Measurements from ENCODE around the gene RARS1.
A peak's percentile ranks its signal among the peaks of the same experiment; 100 is the strongest.

Gene RARS1

GRCh38 chr5:168486136-168486879 lies at the start of gene RARS1:
Gene RARS1, plus strand, starts transcription at chr5:168486471. Its CDS starts 28 bp downstream, at chr5:168486499.
- DNase-seq: peak; percentile 74 to 82 (median 74)

DNA sequence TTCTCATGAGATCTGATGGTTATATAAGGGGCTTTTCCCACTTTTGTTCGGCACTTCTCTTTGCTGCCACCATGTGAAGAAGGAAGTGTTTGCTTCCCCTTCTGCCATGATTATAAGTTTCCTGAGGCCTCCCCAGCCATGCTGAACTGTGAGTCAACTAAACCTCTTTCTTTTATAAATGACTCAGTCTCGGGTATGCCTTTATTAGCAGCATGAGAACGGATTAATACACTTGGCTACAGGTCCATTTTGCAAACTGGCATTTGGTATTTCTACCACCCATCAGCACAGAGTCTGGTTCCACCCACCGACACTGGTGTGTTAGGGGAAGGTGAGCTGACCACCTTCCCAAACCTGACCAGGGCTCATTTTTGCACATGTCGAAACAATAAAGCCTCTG lies 47.9 kb upstream of the RARS1 start:
- DNase-seq: no peak

- no peak for DNase-seq
Measured at GRCh38 chr5:168443533-168443932, 42.7 kb upstream of the RARS1 start.

GRCh38 chr5:168443950-168444700 lies 42.1 kb upstream of the RARS1 start:
- no peak for DNase-seq

- DNase-seq: no peak
Measured at GRCh38 chr5:168446983-168447619, 39.2 kb upstream of the RARS1 start.

GRCh38 chr5:168447808-168448207 lies 38.5 kb upstream of the RARS1 start:
- no peak for DNase-seq

GRCh38 chr5:168449166-168449565 lies 37.1 kb upstream of the RARS1 start:
- DNase-seq: no peak

DNA sequence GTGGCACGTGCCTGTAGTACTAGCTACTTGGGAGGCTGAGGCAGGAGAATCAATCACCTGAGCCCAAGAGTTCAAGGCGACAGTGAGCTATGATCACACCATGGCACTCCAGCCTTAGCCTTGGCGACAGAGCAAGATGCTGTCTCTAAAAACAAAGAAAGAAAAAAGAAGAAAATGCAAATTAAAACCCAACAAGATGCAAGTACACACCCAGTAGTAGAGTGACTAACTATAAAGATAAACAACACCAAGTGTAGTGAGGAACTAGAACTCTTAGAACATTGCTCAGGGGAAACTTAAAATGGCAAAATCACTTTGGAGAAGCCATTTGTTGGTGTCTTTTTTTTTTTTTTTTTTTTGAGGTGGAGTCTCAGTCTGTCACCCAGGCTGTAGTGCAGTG lies 34.7 kb upstream of the RARS1 start:
- DNase-seq: no peak

DNA sequence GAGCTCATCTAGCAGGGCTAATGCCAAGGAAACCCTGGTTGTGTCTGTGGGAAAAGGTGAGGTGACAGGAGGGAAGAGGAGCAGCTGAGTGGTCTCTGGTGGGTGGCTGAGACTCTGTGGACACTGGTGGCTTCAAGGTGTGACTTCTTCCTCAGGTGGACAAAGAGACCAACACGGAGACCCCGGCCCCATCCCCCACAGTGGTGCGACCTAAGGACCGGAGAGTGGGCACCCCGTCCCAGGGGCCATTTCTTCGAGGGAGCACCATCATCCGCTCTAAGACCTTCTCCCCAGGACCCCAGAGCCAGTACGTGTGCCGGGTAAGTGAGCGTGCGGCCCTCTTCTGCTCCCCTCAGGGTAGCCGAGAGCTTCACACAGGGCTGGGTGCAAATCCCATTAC lies 31.1 kb upstream of the RARS1 start:
- DNase-seq: no peak

DNA sequence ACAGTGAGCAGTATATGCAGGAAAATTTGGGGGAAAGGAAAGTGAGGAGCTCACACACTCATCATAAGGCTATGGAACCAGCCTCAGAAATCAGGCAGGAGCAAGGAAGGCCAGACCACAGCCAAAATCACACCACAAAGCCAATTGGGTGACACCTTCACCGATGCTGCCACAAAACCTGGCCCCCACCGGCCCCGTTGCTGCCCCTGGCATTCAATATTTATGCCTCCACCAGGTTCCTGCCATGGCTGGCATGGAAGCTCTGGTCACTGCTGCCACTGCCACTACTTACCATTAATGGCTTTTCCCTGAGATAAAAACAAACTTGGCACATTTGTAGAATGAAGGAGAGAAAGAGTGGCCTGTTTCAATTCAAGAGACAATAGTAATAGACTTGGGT lies 28.7 kb upstream of the RARS1 start:
- no peak for DNase-seq

DNA sequence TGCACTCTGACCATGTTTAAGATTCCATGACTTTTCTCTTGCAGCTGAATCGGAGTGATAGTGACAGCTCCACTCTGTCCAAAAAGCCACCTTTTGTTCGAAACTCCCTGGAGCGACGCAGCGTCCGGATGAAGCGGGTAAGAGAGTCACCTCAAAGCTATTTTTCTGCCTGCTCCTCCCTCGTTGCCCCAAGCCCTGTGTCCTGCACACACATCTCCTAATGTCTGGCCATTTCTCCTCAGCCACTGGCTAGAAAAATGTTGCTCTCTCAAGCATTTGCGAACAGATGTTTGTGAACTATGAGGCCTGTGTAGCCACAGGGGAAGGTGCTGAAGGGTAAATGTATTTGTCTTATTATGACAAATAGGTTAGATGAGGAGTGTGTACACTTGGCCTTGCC lies 25.7 kb upstream of the RARS1 start:
- DNase-seq: no peak

DNA sequence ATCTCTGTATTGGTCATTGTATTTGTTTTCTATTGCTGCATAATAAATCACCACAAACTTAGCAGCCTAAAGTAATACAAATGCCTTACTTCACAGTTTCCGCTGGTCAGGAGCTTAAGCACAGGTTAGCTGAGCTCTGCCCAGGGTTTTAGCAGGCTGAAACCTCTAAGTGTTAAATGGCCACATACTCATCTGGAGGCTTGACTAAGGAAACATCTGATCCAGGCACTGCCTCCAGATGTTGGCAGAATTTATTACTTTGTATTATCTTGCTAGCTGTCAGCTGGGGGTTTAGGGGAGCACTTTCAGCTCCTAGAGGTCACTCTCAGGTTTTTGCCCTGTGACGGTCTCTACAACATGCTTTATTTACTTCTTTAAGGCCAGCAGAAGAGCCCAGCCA lies 23.2 kb upstream of the RARS1 start:
- DNase-seq: no peak

DNA sequence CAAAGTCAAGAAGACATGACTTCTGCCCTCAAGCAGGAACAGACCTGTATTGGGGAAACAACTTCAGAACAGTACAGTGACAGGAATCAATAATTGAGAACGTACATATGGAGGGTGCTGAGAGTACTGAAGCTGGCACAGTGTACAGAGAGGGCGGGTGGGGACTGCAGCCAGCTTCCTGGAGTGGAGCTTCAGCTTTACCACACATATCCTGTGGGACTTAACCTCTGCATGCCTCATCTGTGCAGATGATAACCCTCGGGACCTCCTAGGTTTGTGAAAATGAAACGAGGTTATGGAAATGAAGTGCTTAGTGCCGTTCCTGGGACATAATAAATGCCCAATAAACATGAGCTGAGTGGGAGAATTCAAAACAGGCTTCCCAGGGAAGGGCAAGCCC lies 22.1 kb upstream of the RARS1 start:
- DNase-seq: no peak

- no peak for DNase-seq
Measured at GRCh38 chr5:168464641-168465040, 21.6 kb upstream of the RARS1 start.

DNA sequence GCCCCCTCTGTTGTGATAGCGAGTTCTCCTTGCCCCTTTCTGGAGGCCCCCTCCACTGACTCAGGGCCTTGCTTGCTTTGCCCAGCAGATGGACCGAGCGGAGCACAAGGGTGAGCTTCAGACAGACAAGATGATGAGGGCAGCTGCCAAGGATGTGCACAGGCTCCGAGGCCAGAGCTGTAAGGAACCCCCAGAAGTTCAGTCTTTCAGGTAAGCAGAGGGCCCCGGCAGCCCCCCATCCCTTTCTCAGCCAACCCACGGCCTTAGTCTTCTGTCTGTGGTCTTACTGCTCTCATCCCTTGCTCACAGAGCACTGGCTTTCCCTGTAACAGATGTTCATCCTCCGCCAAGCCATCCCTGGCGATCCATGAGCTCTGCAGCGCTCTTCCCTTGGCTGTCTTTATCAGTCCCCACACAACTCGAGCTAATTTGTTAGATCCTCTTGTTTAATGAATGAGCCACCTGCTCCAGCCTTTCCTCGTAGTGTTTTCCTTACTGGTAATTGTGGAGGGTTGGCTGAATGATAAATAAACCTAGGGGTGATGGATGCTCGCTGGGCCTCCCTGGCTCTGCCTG lies 18.4 kb upstream of the RARS1 start:
- DNase-seq: no peak

GRCh38 chr5:168468836-168469235 lies 17.4 kb upstream of the RARS1 start:
- DNase-seq: no peak

- no peak for DNase-seq
Measured at GRCh38 chr5:168469816-168470215, 16.5 kb upstream of the RARS1 start.

- no peak for DNase-seq
Measured at GRCh38 chr5:168471785-168472184, 14.5 kb upstream of the RARS1 start.

GRCh38 chr5:168472329-168472728 lies 13.9 kb upstream of the RARS1 start:
- no peak for DNase-seq

DNA sequence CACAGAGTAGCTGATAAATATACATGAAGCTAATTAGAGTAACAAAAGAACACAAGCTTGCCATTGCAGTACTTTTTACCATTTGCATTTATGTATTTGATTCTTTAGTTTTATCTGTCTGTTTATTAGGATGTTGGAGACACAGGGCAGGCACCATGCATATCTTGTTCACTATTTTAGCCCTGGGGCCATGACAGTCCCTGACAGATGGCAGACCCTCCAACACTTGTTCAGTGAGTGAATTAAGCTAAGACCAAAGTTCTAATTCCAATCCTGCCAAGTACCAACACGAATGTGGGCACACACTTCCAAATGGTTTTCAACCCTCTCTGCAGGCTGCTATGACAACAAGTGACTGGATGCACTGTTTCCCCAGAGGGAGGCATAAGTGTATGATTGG lies 12.0 kb upstream of the RARS1 start:
- DNase-seq: no peak

- no peak for DNase-seq
Measured at GRCh38 chr5:168477060-168477459, 9.2 kb upstream of the RARS1 start.

- DNase-seq: no peak
Measured at GRCh38 chr5:168479166-168479565, 7.1 kb upstream of the RARS1 start.

DNA sequence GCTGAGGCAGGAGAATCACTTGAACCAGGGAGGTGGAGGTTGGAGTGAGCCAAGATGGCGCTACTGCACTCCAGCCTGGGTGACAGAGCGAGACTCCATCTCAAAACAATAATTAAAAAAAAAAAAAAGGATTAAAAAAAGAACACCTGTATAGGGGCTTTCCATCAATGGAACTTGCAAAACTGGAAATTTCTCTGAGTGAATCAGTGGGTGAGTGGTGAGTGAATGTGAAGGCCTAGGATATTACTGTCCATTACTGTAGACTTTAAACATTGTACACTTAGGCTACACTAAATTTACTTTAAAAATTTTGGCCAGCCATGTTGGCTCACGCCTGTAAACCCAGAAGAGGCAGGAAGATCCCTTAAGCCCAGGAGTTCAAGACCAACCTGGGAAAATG lies 5.7 kb upstream of the RARS1 start:
- no peak for DNase-seq

DNA sequence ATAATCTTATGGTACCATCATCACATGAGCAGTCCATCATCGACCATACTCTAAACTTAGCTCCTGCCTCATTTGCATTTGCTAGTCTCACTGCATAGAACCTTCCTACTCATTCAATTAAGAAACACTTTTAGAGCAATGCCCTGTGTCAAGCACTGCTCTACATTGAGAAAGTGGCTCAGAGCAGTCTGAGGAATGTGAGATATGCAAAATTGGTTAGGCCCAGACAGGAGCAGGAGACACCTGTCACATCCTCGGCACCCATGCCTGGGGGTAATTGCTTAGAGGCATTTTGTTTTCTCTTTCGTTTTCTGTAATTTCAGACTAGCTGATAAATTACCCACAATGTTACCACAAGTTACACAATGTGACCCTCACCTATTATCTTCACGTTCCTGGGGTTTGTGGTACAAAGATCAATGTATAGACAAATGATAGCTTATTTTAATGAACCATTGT lies 4.9 kb upstream of the RARS1 start:
- no peak for DNase-seq
